Embryonic facial prominence (tissue), 1 donor: ENCODE results near the gene TDRD15.
"Not testable (repeated sequence)": the region's sequence is repeated elsewhere in the genome, so short reads cannot be mapped to it uniquely, and the experiment has no call there.

Source experiments
- DNase-seq: peaks from one replicate; pipeline ENCODE4 v3.0.0-alpha.2; 2016; ENCODE audit errors: extremely low spot score

Gene TDRD15

GRCh38 chr2:21146638-21147037 is 22.9 kb downstream of the TDRD15 start:
- DNase-seq: no peak

- DNase-seq: no peak
These were observed 24.9 kb downstream of the TDRD15 start for GRCh38 chr2:21148718-21149117.

- DNase-seq: not testable (repeated sequence)
These were observed 27.5 kb downstream of the TDRD15 start for GRCh38 chr2:21151234-21151633.

GRCh38 chr2:21155365-21156136 is 31.8 kb downstream of the TDRD15 start:
- DNase-seq: no peak

- no peak for DNase-seq
These were observed 37.4 kb downstream of the TDRD15 start for GRCh38 chr2:21161122-21161521.

GRCh38 chr2:21161832-21162614 is 38.3 kb downstream of the TDRD15 start:
- DNase-seq: no peak

- no peak for DNase-seq
These were observed 38.8 kb downstream of the TDRD15 start for GRCh38 chr2:21162615-21162878.

GRCh38 chr2:21163213-21163612 is 39.4 kb downstream of the TDRD15 start:
- DNase-seq: no peak

- DNase-seq: no peak
These were observed 41.6 kb downstream of the TDRD15 start for GRCh38 chr2:21165350-21165749.

GRCh38 chr2:21175895-21176646 is 52.3 kb downstream of the TDRD15 start:
- no peak for DNase-seq

GRCh38 chr2:21181957-21182356 is 58.2 kb downstream of the TDRD15 start:
- DNase-seq: no peak

GRCh38 chr2:21183306-21183705 is 59.5 kb downstream of the TDRD15 start:
- no peak for DNase-seq

GRCh38 chr2:21183726-21184125 is 60.0 kb downstream of the TDRD15 start:
- no peak for DNase-seq

GRCh38 chr2:21191535-21191934 is 67.8 kb downstream of the TDRD15 start:
- no peak for DNase-seq
